Gastroesophageal sphincter (tissue), 3 donors: Measurements from ENCODE around the gene NKAIN1.

Experiments
- CTCF ChIP-seq, 4 experiments: fragments of 200-600 bp in 2 of 4; fragments of 450-650 bp in 2 of 4; sonication (generic) in 1 of 4; IDR thresholded peaks; one replicate each; pipeline ENCODE4 v1.5.1; 2017 to 2019; ENCODE audit warnings: antibody characterized with exemption in 4 of 4, mild to moderate bottlenecking in 2 of 4, moderate library complexity in 2 of 4
- EP300 ChIP-seq: sonication (generic); formaldehyde crosslinking; IDR thresholded peaks from one replicate; pipeline ENCODE4 v1.6.1; 2017; ENCODE audit warnings: antibody characterized with exemption, mild to moderate bottlenecking
- POLR2AphosphoS5 ChIP-seq: sonication (generic); formaldehyde crosslinking; IDR thresholded peaks from one replicate; pipeline ENCODE4 v1.6.1; 2017; ENCODE audit warnings: antibody characterized with exemption

DNA sequence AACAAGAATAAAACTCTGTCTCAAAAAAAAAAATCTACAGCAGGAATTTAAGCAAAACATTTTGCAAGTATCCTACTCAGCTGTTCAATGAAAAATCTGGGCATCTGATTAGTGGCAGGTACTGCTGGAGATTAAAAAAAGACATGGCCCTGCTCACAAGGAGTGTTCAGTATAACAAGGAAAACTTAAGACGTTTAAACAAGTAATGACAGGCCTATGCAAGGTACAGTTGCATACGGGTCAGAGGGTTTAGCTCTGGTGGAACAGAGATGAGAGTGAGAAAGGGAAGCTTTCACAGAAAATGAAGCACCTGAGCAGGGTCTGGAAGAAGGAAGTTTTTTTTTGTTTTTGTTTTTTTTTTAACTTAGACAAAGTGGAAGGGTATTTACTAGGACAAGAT, 33.9 kb upstream of the NKAIN1 start:
- TF ChIP-seq EP300 (no peak), CTCF (IDR thresholded peaks at IDR 0.05) (no peak), POLR2AphosphoS5 (no peak)
